GM12878 (cell line): ENCODE measurements around the gene MRGPRG. TPM values are rescaled to one million over a fixed set of nuclear protein-coding genes. Genes with fewer than 3 reads are reported as not detected.

Experiments used
- ATAC-seq: fragments of 200-7000 bp; cut with Tn5 transposase; 3 replicates; pipeline ENCODE4 v1.9.1; 2020; ENCODE audit warnings: mild to moderate bottlenecking, moderate library complexity
- BruUV-seq: library from RNA; stranded (reverse); fragments of 400-500 nt; replicated peaks from 2 replicates; lab custom pipeline; 2021; lab: Mats Ljungman, UMichigan
- CTCF ChIA-PET: fragments of 300-600 bp; sonication (Branson Sonifier 250); formaldehyde crosslinking; extraction: SDS; loops from one replicate; lab custom pipeline; 2021; ENCODE audit warnings: inconsistent platforms; lab: Yijun Ruan, JAX
- POLR2A ChIA-PET: fragments of 350-600 bp; formaldehyde crosslinking; extraction: SDS; loops from one replicate; lab custom pipeline; 2021; ENCODE audit warnings: inconsistent platforms; lab: Charles Lee
- RAD21 ChIA-PET: fragments of 300-600 bp; sonication (Branson Sonifier 250); formaldehyde crosslinking; loops from one replicate; lab custom pipeline; 2023; ENCODE audit warnings: antibody characterized with exemption; ENCODE audit not compliant: unreplicated experiment; lab: Charles Lee
- SMC1A ChIA-PET: fragments of 300-600 bp; sonication (Branson Sonifier 250); formaldehyde crosslinking; loops from one replicate; lab custom pipeline; 2023; ENCODE audit not compliant: unreplicated experiment, uncharacterized antibody; lab: Charles Lee
- DNase-seq: peaks from one replicate; pipeline ENCODE4 v3.0.0-alpha.2; 2011; ENCODE audit warnings: low read depth, low spot score
- FAIRE-seq: peaks from 3 replicates; lab custom pipeline; 2011; peaks lifted over from hg19 to GRCh38; lab: Jason Lieb, UNC
- H2AFZ ChIP-seq: 2 replicates; pipeline ENCODE4 v1.6.0; 2011; ENCODE audit warnings: low read depth, low read length, control low read depth; ENCODE audit not compliant: control insufficient read depth
- H3K27ac ChIP-seq: 2 replicates; pipeline ENCODE4 v1.5.1; 2011; ENCODE audit warnings: control low read depth; ENCODE audit not compliant: control insufficient read depth, insufficient read depth
- H3K27me3 ChIP-seq, 2 experiments: replicated peaks in 1 of 2; 2 replicates each; pipeline versions ENCODE4 v1.6.0 to v1.6.1; 2011; ENCODE audit warnings: low read length in 1 of 2; ENCODE audit not compliant: control insufficient read depth in 2 of 2, insufficient read depth in 2 of 2
- H3K36me3 ChIP-seq, 2 experiments: 2 replicates each; pipeline ENCODE4 v1.5.1; 2011; ENCODE audit warnings: low read length in 1 of 2; ENCODE audit not compliant: control insufficient read depth in 2 of 2, insufficient read depth in 2 of 2
- H3K4me1 ChIP-seq: 2 replicates; pipeline ENCODE4 v1.6.1; 2011; ENCODE audit warnings: mild to moderate bottlenecking, low read length, moderate library complexity, mixed read lengths; ENCODE audit not compliant: control insufficient read depth, insufficient read depth
- H3K4me2 ChIP-seq: 2 replicates; pipeline ENCODE4 v1.6.0; 2011; ENCODE audit warnings: control low read depth; ENCODE audit not compliant: control insufficient read depth, insufficient read depth
- H3K4me3 ChIP-seq: fragments of 200-600 bp; sonication (generic); 2 replicates; pipeline ENCODE4 v1.5.1; 2016
- H3K79me2 ChIP-seq: 2 replicates; pipeline ENCODE4 v1.6.0; 2011; ENCODE audit warnings: low read length; ENCODE audit not compliant: control insufficient read depth, insufficient read depth
- H3K9ac ChIP-seq: 2 replicates; pipeline ENCODE4 v1.8.0; 2011; ENCODE audit warnings: low read length, control low read depth, mixed read lengths; ENCODE audit not compliant: control insufficient read depth, insufficient read depth
- H3K9me3 ChIP-seq: replicated peaks from 3 replicates; pipeline ENCODE4 v1.5.1; 2011; ENCODE audit warnings: mild to moderate bottlenecking, low read length; ENCODE audit not compliant: control insufficient read depth, insufficient read depth
- H4K20me1 ChIP-seq: 2 replicates; pipeline ENCODE4 v1.6.0; 2011; ENCODE audit not compliant: control insufficient read depth, insufficient read depth
- KAT2A ChIP-seq: conservative IDR thresholded peaks from 2 replicates; pipeline ENCODE4 v1.6.1; 2011; ENCODE audit warnings: low read depth, low read length; ENCODE audit not compliant: control insufficient read depth
- SKIL ChIP-seq: fragments of 450-650 bp; IDR thresholded peaks from 2 replicates; pipeline ENCODE4 v1.6.1; 2017; ENCODE audit warnings: mild to moderate bottlenecking, low read depth, inconsistent platforms; ENCODE audit not compliant: poor library complexity, severe bottlenecking
- WGBS: methylation state at CpG from one replicate; pipeline ENCODE4 v1.1.6; 2016; ENCODE audit warnings: low lambda C conversion rate; ENCODE audit not compliant: insufficient replicate concordance, insufficient coverage; ENCODE audit errors: missing lambda C conversion rate; 5-methylcytosine and 5-hydroxymethylcytosine counted together
- in situ Hi-C: fragments of 300-500 bp; cut with MboI; formaldehyde crosslinking; loops from 9 replicates; pipeline ENCODE4 v1.14.3; 2018; ENCODE audit warnings: mixed read lengths
- intact Hi-C: fragments of 100-400 bp; cut with micrococcal nuclease; formaldehyde crosslinking; loops from one replicate; pipeline ENCODE4 v1.14.2; 2022; ENCODE audit not compliant: unreplicated experiment
- polyA plus RNA-seq, 11 experiments: library from polyadenylated mRNA; depleted of rRNA in 4 of 11; unstranded in 6 of 11; stranded (reverse) in 5 of 11; fragments of >200 nt; fragmentation: Nextera tagmentation in 4 of 11; fragmentation: Illumina TruSeq in 1 of 11; extraction: Ambion mirVana in 4 of 11; extraction: Trizol in 1 of 11; gene quantifications; 1 replicate in 1 of 11; 2 replicates in 10 of 11; pipeline versions ENCODE4 v1.2.1 to v1.2.3, GENCODE V29; 2011 to 2016; ENCODE audit warnings: inconsistent platforms in 2 of 11, missing spikeins in 2 of 11, low read depth in 1 of 11
- total RNA-seq, 4 experiments: library from RNA; depleted of rRNA in 3 of 4; stranded (reverse); fragments of >200 nt in 3 of 4; fragmentation: Illumina TruSeq in 1 of 4; extraction: Trizol in 1 of 4; gene quantifications; 2 replicates each; pipeline versions ENCODE4 v1.2.1 to v1.2.3, GENCODE V29; 2013 to 2021

Gene MRGPRG
- total and polyA plus RNA-seq, 10 of the 15 experiments (the other 5 are each of a cell fraction or from before 2014, with no cell fraction given) = not detected

- DNase-seq = no peak
- no peaks in the 10 kb centered on the region; a peak in 2 of 4 replicates for H3K27me3 ChIP-seq
- in situ Hi-C loops (no loop called here), intact Hi-C loops (no loop called here)
- no peaks in the 10 kb centered on the region for H3K79me2 ChIP-seq
- WGBS = 42% methylated on average over 4 of the region's 4 CpGs
- TF ChIP-seq SKIL = no peak
- no peak for TF ChIP-seq KAT2A
- no peak overlapping the region for H2AFZ ChIP-seq
- no peak overlapping the region for H3K27ac ChIP-seq
- no peak for ATAC-seq
- no peak overlapping the region for H3K9ac ChIP-seq
- no peaks in the 10 kb centered on the region for H3K36me3 ChIP-seq
- ChIA-PET CTCF (interaction anchor here (1.5 kb wide), 1 partner anchor 133 kb away, joined by 3 read pairs; no protein-coding TSS in a partner anchor), POLR2A (no interaction called here), RAD21 (no interaction called here), SMC1A (no interaction called here)
- no peak overlapping the region for H3K4me2 ChIP-seq
- no TSS peak for BruUV-seq
- H3K4me3 ChIP-seq = no peak overlapping the region
- H3K9me3 ChIP-seq = no peaks in the 10 kb centered on the region
- no peak for FAIRE-seq
- H3K4me1 ChIP-seq = no peaks in the 10 kb centered on the region
- H4K20me1 ChIP-seq = no peaks in the 10 kb centered on the region
Observed at GRCh38 chr11:3223932-3224381, 5.3 kb upstream of the MRGPRG start.
